AG04449 (cell line): ENCODE results near the gene CRYAB.

ENCODE experiments used
- CTCF ChIA-PET: fragments of 350-600 bp; formaldehyde crosslinking; extraction: SDS; loops from one replicate; lab custom pipeline; 2021; ENCODE audit warnings: antibody characterized with exemption; lab: Yijun Ruan, JAX
- POLR2A ChIA-PET: fragments of 400-600, 350-600 bp; formaldehyde crosslinking; extraction: SDS; loops from one replicate; lab custom pipeline; 2020; ENCODE audit warnings: antibody characterized with exemption, inconsistent platforms; lab: Yijun Ruan, JAX
- DNase-seq: peaks from one replicate; pipeline ENCODE4 v3.0.0-alpha.2; 2010; ENCODE audit warnings: low read depth, low spot score
- H3K4me3 ChIP-seq: 2 replicates; pipeline ENCODE4 v1.5.1; 2011; ENCODE audit warnings: low read depth, mild to moderate bottlenecking, control low read depth, low read length
- CTCF ChIP-seq: IDR thresholded peaks from one replicate; pipeline ENCODE4 v1.5.1; 2011; ENCODE audit warnings: mild to moderate bottlenecking, moderate library complexity, low read length, control low read depth, inconsistent platforms; ENCODE audit not compliant: insufficient read depth; ENCODE audit errors: missing control alignments

Gene CRYAB

GRCh38 chr11:111921541-111922230 lies 10.1 kb upstream of the CRYAB start:
- TF ChIP-seq CTCF = no peak
- CTCF ChIA-PET = interaction anchor here (1.3 kb wide), 1 partner anchor 12 kb away, joined by 3 read pairs; no protein-coding TSS in a partner anchor
- POLR2A ChIA-PET = no interaction called here

GRCh38 chr11:111920908-111921307 lies 9.3 kb upstream of the CRYAB start:
- DNase-seq = no peak
- H3K4me3 ChIP-seq = no peak overlapping the region
- CTCF ChIA-PET = interaction anchor here (1.3 to 2.0 kb wide), 2 partner anchors 11 to 13 kb away, joined by 3 to 7 read pairs; no protein-coding TSS in a partner anchor
- POLR2A ChIA-PET = no interaction called here
- no peak for TF ChIP-seq CTCF

More at GRCh38 chr11:111921541-111922230, 10.1 kb upstream of the CRYAB start:
- DNase-seq = no peak
- no peak overlapping the region for H3K4me3 ChIP-seq

GRCh38 chr11:111918390-111919256 lies 7.1 kb upstream of the CRYAB start, which contains the start of gene C11orf52:
Gene C11orf52 (plus strand): TSS chr11:111918913. CDS start chr11:111918973, 60 bp downstream.
- TF ChIP-seq CTCF = no peak
- ChIA-PET POLR2A (interaction anchor here (1.2 kb wide), 1 partner anchor 8 kb away, joined by 3 read pairs; no protein-coding TSS in a partner anchor), CTCF (interaction anchor here (1.4 to 2.0 kb wide), 3 partner anchors 8 to 13 kb away, joined by 3 to 7 read pairs (median 5); no protein-coding TSS in a partner anchor)
- peak within 1 kb of the TSS; percentile 16; the same call in 1 of the 2 replicates for H3K4me3 ChIP-seq
- no peak for DNase-seq

- ChIA-PET POLR2A (interaction anchor here (1.2 kb wide), 1 partner anchor 9 kb away, joined by 3 read pairs; no protein-coding TSS in a partner anchor), CTCF (interaction anchor here (0.9 to 1.5 kb wide), 3 partner anchors 9 to 313 kb away, joined by 3 to 5 read pairs (median 3); no protein-coding TSS in a partner anchor)
- DNase-seq = no peak
- no peak overlapping the region for H3K4me3 ChIP-seq
- TF ChIP-seq CTCF = no peak
Measured at GRCh38 chr11:111917788-111918187, 6.2 kb upstream of the CRYAB start.

- DNase-seq = no peak
- TF ChIP-seq CTCF = no peak
- ChIA-PET POLR2A (no interaction called here), CTCF (interaction anchor here (0.9 to 1.5 kb wide), 2 partner anchors 14 to 313 kb away, joined by 3 to 5 read pairs; no protein-coding TSS in a partner anchor)
- no peak overlapping the region for H3K4me3 ChIP-seq
Measured at GRCh38 chr11:111917312-111917711, 5.7 kb upstream of the CRYAB start.

- no peak for TF ChIP-seq CTCF
- CTCF ChIA-PET = interaction anchor here (0.9 kb wide), 1 partner anchor 312 kb away, joined by 3 read pairs; no protein-coding TSS in a partner anchor
- no peak overlapping the region for H3K4me3 ChIP-seq
- POLR2A ChIA-PET = no interaction called here
- DNase-seq = no peak
Measured at GRCh38 chr11:111916768-111917167, 5.2 kb upstream of the CRYAB start.
